ENCODE data around the gene CDCA4. TPM values are rescaled to one million over a fixed set of nuclear protein-coding genes. Genes with fewer than 3 reads are reported as not detected.

CDCA4 gene
- total RNA-seq, 1 experiment from 2014 or later: 57.7 TPM

GRCh38 chr14:105041841-105042765, 21.2 kb upstream of the CDCA4 start:
- no CpG with 5 or more reads among the region's 28 CpGs for WGBS (ENCODE audit: extremely low coverage, insufficient read length, low lambda C conversion rate)
- no peak overlapping the region for H3K56ac ChIP-seq (ENCODE audit: insufficient read length, low read depth, low read length)
- H3K27ac Mint-ChIP-seq: no peak overlapping the region
- no peaks in the 10 kb centered on the region for H3K36me3 Mint-ChIP-seq (ENCODE audit: insufficient read depth in 1 of 3, low read depth in 3 of 3)
- DNase-seq: no peak
- H3K4me1 ChIP-seq (ENCODE audit: insufficient read depth, low read length): no peaks in the 10 kb centered on the region
- H2BK12ac ChIP-seq (ENCODE audit: insufficient read length, low read depth, low read length): no peak overlapping the region
- H3K27me3 Mint-ChIP-seq (ENCODE audit: low read depth): peaks cover 41% of the 10 kb centered on the region
- no peaks in the 10 kb centered on the region for H3K27me3 ChIP-seq (ENCODE audit: insufficient read depth, low read length)
- H4K8ac ChIP-seq (replicated peaks; ENCODE audit: insufficient read length, low read depth, low read length): no peak overlapping the region
- no peaks in the 10 kb centered on the region for H3K23me2 ChIP-seq (ENCODE audit: insufficient read length, low read depth, low read length, poor library complexity, severe bottlenecking)
- TF ChIP-seq CTCF (conservative IDR thresholded peaks at IDR 0.05): no peak
- H3K4me3 Mint-ChIP-seq: no peak overlapping the region
- H3K4me2 ChIP-seq (ENCODE audit: insufficient read depth, insufficient read length, low read length): no peak overlapping the region
- H3K9ac ChIP-seq (ENCODE audit: extremely low read depth, insufficient read length, low read length): no peak overlapping the region
- no peaks in the 10 kb centered on the region for H3K9me3 Mint-ChIP-seq
- no peak overlapping the region for H3K27ac ChIP-seq (ENCODE audit: insufficient read length, low read depth, low read length)
- H3K23ac ChIP-seq (ENCODE audit: insufficient read length, low read depth, low read length): no peak overlapping the region
- H2BK20ac ChIP-seq (ENCODE audit: low read depth, low read length, poor library complexity, severe bottlenecking): no peak overlapping the region
- H2AK5ac ChIP-seq (ENCODE audit: insufficient read length, low read length): no peak overlapping the region
- no peak overlapping the region for H3T11ph ChIP-seq (ENCODE audit: low read length)
- H3K18ac ChIP-seq (ENCODE audit: insufficient read length, low read depth, low read length): no peak overlapping the region
- H3K4me1 Mint-ChIP-seq: peaks cover 6 to 15% of the 10 kb centered on the region in 2 experiments
- no peak overlapping the region for H2BK120ac ChIP-seq (ENCODE audit: low read depth, low read length, poor library complexity, severe bottlenecking)
- H2BK15ac ChIP-seq (ENCODE audit: low read depth, low read length): no peak overlapping the region
- H4K20me1 ChIP-seq (ENCODE audit: control insufficient read depth, insufficient read depth, insufficient read length): no peaks in the 10 kb centered on the region
- H3K14ac ChIP-seq (ENCODE audit: insufficient read depth, low read length): no peak overlapping the region
- no peaks in the 10 kb centered on the region for H3K79me2 ChIP-seq (ENCODE audit: insufficient read depth, low read length)
- no peaks in the 10 kb centered on the region for H3K9me3 ChIP-seq (ENCODE audit: control insufficient read depth, low read depth, low read length)
- H2AFZ ChIP-seq (ENCODE audit: low read length): no peak overlapping the region
- no peak overlapping the region for H2BK5ac ChIP-seq (ENCODE audit: insufficient read length, low read length)
- no peak overlapping the region for H3K4ac ChIP-seq (ENCODE audit: low read depth, low read length)
- no peak overlapping the region for H4K5ac ChIP-seq (ENCODE audit: insufficient read length, low read depth, low read length)
- no peaks in the 10 kb centered on the region for H3K79me1 ChIP-seq (ENCODE audit: insufficient read depth, low read depth, low read length, poor library complexity, severe bottlenecking)
- no peak overlapping the region for H4K91ac ChIP-seq (ENCODE audit: insufficient read length, low read depth, low read length)
